ENCODE data around the gene DCC. TPM values are rescaled to one million over a fixed set of nuclear protein-coding genes. Genes with fewer than 3 reads are reported as not detected.

The DCC gene
- total RNA-seq, 1 donor from 2014 or later: 5.6 TPM

DNA sequence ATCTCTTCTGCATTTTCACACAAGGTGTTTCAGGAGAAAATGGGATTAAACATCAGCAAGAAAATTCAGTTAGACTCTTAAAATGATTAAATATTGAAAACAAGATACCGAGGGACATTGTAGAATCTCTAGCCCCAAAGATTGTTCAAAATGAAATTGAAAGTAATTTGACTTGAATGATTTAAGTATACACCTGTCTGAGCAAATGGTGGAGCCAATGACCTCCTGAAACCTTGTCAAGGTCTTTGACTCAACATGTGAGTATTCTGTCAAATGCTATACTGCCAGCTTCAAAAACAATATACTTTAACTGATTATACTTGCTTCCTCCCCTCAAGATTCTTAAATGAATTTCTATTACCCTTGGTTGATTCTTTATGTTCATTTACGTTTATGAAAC lies 411.0 kb downstream of the DCC start:
- Mint-ChIP-seq H3K27me3 (ENCODE audit: unreplicated experiment) (no peaks in the 10 kb centered on the region), H3K9me3 (ENCODE audit: unreplicated experiment) (no peaks in the 10 kb centered on the region), H3K27ac (ENCODE audit: unreplicated experiment) (no peak overlapping the region), H3K36me3 (ENCODE audit: unreplicated experiment) (no peaks in the 10 kb centered on the region), H3K4me1 (ENCODE audit: low read depth, unreplicated experiment) (peaks cover 3% of the 10 kb centered on the region), H3K4me3 (ENCODE audit: unreplicated experiment) (no peak overlapping the region)
- TF ChIP-seq, protein P1, sequence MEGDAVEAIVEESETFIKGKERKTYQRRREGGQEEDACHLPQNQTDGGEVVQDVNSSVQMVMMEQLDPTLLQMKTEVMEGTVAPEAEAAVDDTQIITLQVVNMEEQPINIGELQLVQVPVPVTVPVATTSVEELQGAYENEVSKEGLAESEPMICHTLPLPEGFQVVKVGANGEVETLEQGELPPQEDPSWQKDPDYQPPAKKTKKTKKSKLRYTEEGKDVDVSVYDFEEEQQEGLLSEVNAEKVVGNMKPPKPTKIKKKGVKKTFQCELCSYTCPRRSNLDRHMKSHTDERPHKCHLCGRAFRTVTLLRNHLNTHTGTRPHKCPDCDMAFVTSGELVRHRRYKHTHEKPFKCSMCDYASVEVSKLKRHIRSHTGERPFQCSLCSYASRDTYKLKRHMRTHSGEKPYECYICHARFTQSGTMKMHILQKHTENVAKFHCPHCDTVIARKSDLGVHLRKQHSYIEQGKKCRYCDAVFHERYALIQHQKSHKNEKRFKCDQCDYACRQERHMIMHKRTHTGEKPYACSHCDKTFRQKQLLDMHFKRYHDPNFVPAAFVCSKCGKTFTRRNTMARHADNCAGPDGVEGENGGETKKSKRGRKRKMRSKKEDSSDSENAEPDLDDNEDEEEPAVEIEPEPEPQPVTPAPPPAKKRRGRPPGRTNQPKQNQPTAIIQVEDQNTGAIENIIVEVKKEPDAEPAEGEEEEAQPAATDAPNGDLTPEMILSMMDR (IDR thresholded peaks at IDR 0.05; ENCODE audit: partially characterized antibody, unreplicated experiment): no peak
- no peak for DNase-seq

DNA sequence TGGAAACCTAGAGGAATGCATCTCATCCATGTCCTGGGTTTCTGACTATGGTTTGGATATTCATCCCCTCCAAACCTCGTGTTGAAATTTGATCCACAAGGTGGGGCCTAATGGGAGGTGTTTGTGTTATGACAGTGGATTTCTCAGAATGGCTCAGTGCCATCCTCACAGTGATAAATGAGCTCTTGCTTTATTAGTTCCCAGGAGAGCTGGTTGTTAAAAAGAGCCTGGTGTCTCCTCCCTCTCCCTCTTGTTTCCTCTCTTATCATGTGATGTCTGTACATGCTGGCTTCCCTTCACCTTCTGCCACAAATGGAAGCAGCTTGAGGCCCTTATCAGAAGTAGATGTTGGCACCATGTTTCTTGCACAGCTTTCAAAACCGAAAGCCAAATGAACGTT lies 424.3 kb downstream of the DCC start:
- peaks cover 8% of the 10 kb centered on the region for H3K4me1 Mint-ChIP-seq (ENCODE audit: low read depth, unreplicated experiment)
- no peak overlapping the region for H3K27ac Mint-ChIP-seq (ENCODE audit: unreplicated experiment)
- H3K36me3 Mint-ChIP-seq (ENCODE audit: unreplicated experiment): peaks cover 7% of the 10 kb centered on the region
- H3K27me3 Mint-ChIP-seq (ENCODE audit: unreplicated experiment): peaks cover 1% of the 10 kb centered on the region
- DNase-seq: no peak
- no peak overlapping the region for H3K4me3 Mint-ChIP-seq (ENCODE audit: unreplicated experiment)
- H3K9me3 Mint-ChIP-seq (ENCODE audit: unreplicated experiment): peaks cover 4% of the 10 kb centered on the region
- TF ChIP-seq, protein P1 (IDR thresholded peaks at IDR 0.05; ENCODE audit: partially characterized antibody, unreplicated experiment): no peak

DNA sequence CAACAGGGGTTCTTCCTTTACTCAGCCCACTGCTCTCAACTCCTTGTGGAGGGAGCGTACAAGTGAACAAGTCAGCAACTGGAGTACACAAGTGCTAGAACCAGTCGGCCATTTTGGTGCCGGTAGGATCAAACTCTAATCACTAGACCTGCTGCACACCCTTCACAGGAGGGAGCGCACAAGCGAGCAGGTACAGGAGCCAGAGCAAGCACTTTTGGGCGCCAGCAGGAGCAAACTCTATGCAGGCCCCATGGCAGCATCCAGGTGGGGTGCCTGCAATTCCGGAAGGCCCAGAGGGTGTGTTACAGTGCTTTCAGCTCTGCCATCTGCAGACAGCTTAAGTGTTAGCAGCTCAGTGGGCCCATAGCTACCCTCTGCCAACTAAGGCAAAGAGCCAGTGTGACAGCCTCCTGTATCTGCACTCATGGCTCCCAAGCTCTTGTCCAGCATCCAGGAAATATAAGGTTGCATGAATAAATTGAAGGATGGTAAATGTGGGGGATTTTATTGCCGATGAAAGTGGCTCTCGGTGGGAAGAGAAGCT lies 426.1 kb downstream of the DCC start:
- TF ChIP-seq, protein P1 (IDR thresholded peaks at IDR 0.05; ENCODE audit: partially characterized antibody, unreplicated experiment): no peak
- DNase-seq: no peak
- Mint-ChIP-seq H3K36me3 (ENCODE audit: unreplicated experiment) (no peaks in the 10 kb centered on the region), H3K4me1 (ENCODE audit: low read depth, unreplicated experiment) (peaks cover 8% of the 10 kb centered on the region), H3K27ac (ENCODE audit: unreplicated experiment) (no peak overlapping the region), H3K27me3 (ENCODE audit: unreplicated experiment) (peaks cover 1% of the 10 kb centered on the region), H3K4me3 (ENCODE audit: unreplicated experiment) (no peak overlapping the region), H3K9me3 (ENCODE audit: unreplicated experiment) (peaks cover 4% of the 10 kb centered on the region)

DNA sequence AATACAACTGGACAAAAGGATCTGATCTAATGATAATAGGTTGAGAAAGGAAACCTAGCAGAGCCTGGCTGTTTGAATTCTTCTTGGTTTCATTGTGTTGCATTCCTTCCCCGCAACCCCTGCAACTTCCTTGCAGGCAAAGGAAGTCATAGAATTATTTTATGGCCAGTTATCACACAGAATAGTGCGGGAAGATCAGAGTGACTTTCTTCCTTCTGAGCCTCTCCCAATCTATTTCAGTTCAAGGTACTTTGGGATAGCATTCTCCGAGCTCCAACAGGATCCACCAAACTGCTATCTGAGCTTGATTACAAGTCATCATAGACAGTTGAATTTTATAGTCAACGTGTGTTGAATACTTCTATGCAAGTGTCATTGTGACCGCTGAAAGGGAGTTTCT lies 441.1 kb downstream of the DCC start:
- TF ChIP-seq, protein P1 (IDR thresholded peaks at IDR 0.05; ENCODE audit: partially characterized antibody, unreplicated experiment): no peak
- no peak for DNase-seq

DNA sequence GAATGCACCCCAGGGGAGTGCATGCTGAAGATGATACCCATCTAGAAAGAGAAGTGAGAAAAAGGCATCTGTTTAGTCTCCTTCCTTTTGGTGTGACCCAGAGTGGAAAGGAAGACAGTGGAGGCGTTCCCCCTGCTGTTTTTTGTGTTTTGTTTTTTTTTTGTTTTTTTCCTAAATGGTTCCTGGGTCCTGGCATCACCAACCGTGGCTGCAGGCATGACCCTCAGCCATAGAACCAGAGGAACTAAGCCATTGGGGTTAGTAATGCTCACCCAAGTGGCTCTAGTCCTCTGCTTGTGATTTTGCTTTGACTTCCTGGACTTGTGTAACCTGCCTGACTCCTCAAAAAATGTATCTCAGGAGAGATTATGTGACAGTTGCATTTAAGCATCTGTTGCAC lies 451.3 kb downstream of the DCC start:
- Mint-ChIP-seq H3K4me1 (ENCODE audit: low read depth, unreplicated experiment) (no peaks in the 10 kb centered on the region), H3K4me3 (ENCODE audit: unreplicated experiment) (no peak overlapping the region), H3K36me3 (ENCODE audit: unreplicated experiment) (peaks cover 32% of the 10 kb centered on the region), H3K27me3 (ENCODE audit: unreplicated experiment) (peaks cover 2% of the 10 kb centered on the region), H3K27ac (ENCODE audit: unreplicated experiment) (no peak overlapping the region), H3K9me3 (ENCODE audit: unreplicated experiment) (peaks cover 13% of the 10 kb centered on the region)
- no peak for DNase-seq
- TF ChIP-seq, protein P1 (IDR thresholded peaks at IDR 0.05; ENCODE audit: partially characterized antibody, unreplicated experiment): no peak

More for the DNA sequence above, 441.1 kb downstream of the DCC start:
- no peaks in the 10 kb centered on the region for H3K4me1 Mint-ChIP-seq (ENCODE audit: low read depth, unreplicated experiment)
- H3K4me3 Mint-ChIP-seq (ENCODE audit: unreplicated experiment): no peak overlapping the region
- no peak overlapping the region for H3K27ac Mint-ChIP-seq (ENCODE audit: unreplicated experiment)
- H3K36me3 Mint-ChIP-seq (ENCODE audit: unreplicated experiment): no peaks in the 10 kb centered on the region
- H3K9me3 Mint-ChIP-seq (ENCODE audit: unreplicated experiment): peaks cover 1% of the 10 kb centered on the region
- no peaks in the 10 kb centered on the region for H3K27me3 Mint-ChIP-seq (ENCODE audit: unreplicated experiment)
